Epithelial cell of proximal tubule (primary cell): ENCODE data around the gene F10. TPM values are rescaled to one million over a fixed set of nuclear protein-coding genes. Genes with fewer than 3 reads are reported as not detected.

Experiments used
- DNase-seq: peaks from one replicate; pipeline ENCODE4 v3.0.0-alpha.2; 2011; ENCODE audit warnings: low read depth
- H3K4me3 ChIP-seq: 2 replicates; pipeline ENCODE4 v1.5.1; 2011; ENCODE audit warnings: low read depth, mild to moderate bottlenecking, low read length
- CTCF ChIP-seq: conservative IDR thresholded peaks from 2 replicates; pipeline ENCODE4 v1.5.1; 2012; ENCODE audit warnings: low read depth, mild to moderate bottlenecking, low read length
- total RNA-seq: library from RNA; depleted of rRNA; stranded (reverse); fragments of >200 nt; gene quantifications from 2 replicates; pipeline ENCODE4 v1.2.3, GENCODE V29; 2015

Gene F10
- total RNA-seq, 1 donor from 2014 or later = 0.12 TPM

- no peak for TF ChIP-seq CTCF
- H3K4me3 ChIP-seq = no peak overlapping the region
- no peak for DNase-seq
Measured at GRCh38 chr13:113143466-113144254, 21.1 kb downstream of the F10 start.

- H3K4me3 ChIP-seq = no peak overlapping the region
- TF ChIP-seq CTCF = no peak
- no peak for DNase-seq
Measured at GRCh38 chr13:113144255-113144629, 21.6 kb downstream of the F10 start.

- H3K4me3 ChIP-seq = no peak overlapping the region
- no peak for TF ChIP-seq CTCF
- no peak for DNase-seq
Measured at GRCh38 chr13:113145496-113145895, 22.9 kb downstream of the F10 start.

- TF ChIP-seq CTCF = no peak
- no peak overlapping the region for H3K4me3 ChIP-seq
- no peak for DNase-seq
Measured at GRCh38 chr13:113145911-113146598, 23.5 kb downstream of the F10 start.

GRCh38 chr13:113146750-113147149 lies 24.2 kb downstream of the F10 start:
- H3K4me3 ChIP-seq = no peak overlapping the region
- DNase-seq = no peak
- no peak for TF ChIP-seq CTCF

- H3K4me3 ChIP-seq = no peak overlapping the region
- DNase-seq = no peak
- TF ChIP-seq CTCF = no peak
Measured at GRCh38 chr13:113147206-113147605, 24.6 kb downstream of the F10 start.
